Gastrocnemius medialis (tissue), 4 donors: ENCODE measurements around the gene ADAM12. TPM values are rescaled to one million over a fixed set of nuclear protein-coding genes. Genes with fewer than 3 reads are reported as not detected.

Experiments used
- ATAC-seq, 2 donors: fragments of 150-250 bp; one replicate each; pipeline ENCODE4 v1.9.1; 2016
- DNase-seq, 2 donors: peaks; one replicate each; pipeline ENCODE4 v3.0.0-alpha.2; 2019
- H3K27ac ChIP-seq, 4 donors: fragments of 200-600 bp; sonication (generic); 1 replicate in 1 of 4; 2 replicates in 3 of 4; pipeline ENCODE4 v1.5.1; 2016 to 2018; ENCODE audit warnings: mild to moderate bottlenecking in 2 of 4, moderate library complexity in 1 of 4
- H3K27me3 ChIP-seq, 3 donors: fragments of 200-600 bp; sonication (generic) in 2 of 3; 1 replicate in 1 of 3; 2 replicates in 2 of 3; pipeline versions ENCODE4 v1.5.1 to v1.6.0; 2016 to 2019; ENCODE audit warnings: mild to moderate bottlenecking in 1 of 3, moderate library complexity in 1 of 3
- H3K36me3 ChIP-seq, 2 donors: fragments of 200-600 bp; sonication (generic) in 1 of 2; one replicate each; pipeline ENCODE4 v1.5.1; 2017 to 2018
- H3K4me1 ChIP-seq, 2 donors: fragments of 200-600 bp; sonication (generic) in 1 of 2; one replicate each; pipeline ENCODE4 v1.5.1; 2016 to 2017; ENCODE audit warnings: mild to moderate bottlenecking in 2 of 2
- H3K4me3 ChIP-seq, 4 donors: fragments of 200-600 bp; sonication (generic) in 3 of 4; 1 replicate in 1 of 4; 2 replicates in 3 of 4; pipeline ENCODE4 v1.5.1; 2016 to 2019; ENCODE audit warnings: mild to moderate bottlenecking in 2 of 4
- H3K9me3 ChIP-seq, 3 donors: fragments of 200-600 bp; sonication (generic) in 2 of 3; 1 replicate in 1 of 3; 2 replicates in 2 of 3; pipeline ENCODE4 v1.5.1; 2016 to 2019
- POLR2A ChIP-seq, 2 donors: fragments of 450-650 bp; IDR thresholded peaks; one replicate each; pipeline ENCODE4 v1.6.1; 2017; ENCODE audit warnings: antibody characterized with exemption in 2 of 2, mild to moderate bottlenecking in 2 of 2, moderate library complexity in 2 of 2
- in situ Hi-C, 4 donors: fragments of 200-750 bp; cut with MboI; loops; one replicate each; pipeline versions ENCODE4 v1.15.0 to v1.8.0; 2017; ENCODE audit warnings: low sequenced_read_pairs in 4 of 4
- intact Hi-C: fragments of 100-400 bp; cut with DNase I; formaldehyde crosslinking; loops from one replicate; pipeline ENCODE4 v1.15.1; 2023; ENCODE audit warnings: low total_unique reads
- total RNA-seq, 4 donors: library from RNA; depleted of rRNA; stranded (reverse); fragments of >200 nt; gene quantifications; one replicate each; pipeline versions ENCODE4 v1.1.0 to v1.2.3, GENCODE V29; 2016
- TF ChIP-seq, protein P1 (sequence below), 5 experiments: fragments of 450-650 bp in 3 of 5; fragments of 200-600 bp in 2 of 5; sonication (generic) in 2 of 5; IDR thresholded peaks in 4 of 5; conservative IDR thresholded peaks in 1 of 5; 1 replicate in 4 of 5; 2 replicates in 1 of 5; pipeline ENCODE4 v1.5.1; 2016 to 2019; ENCODE audit warnings: antibody characterized with exemption in 5 of 5, mild to moderate bottlenecking in 3 of 5, moderate library complexity in 3 of 5

ADAM12 gene
- total RNA-seq, 4 donors from 2014 or later: 0.10 TPM; not detected in 3

- Histone ChIP-seq H3K9me3 (no peaks in the 10 kb centered on the region), H3K27ac (no peak overlapping the region), H3K4me1 (no peaks in the 10 kb centered on the region), H3K27me3 (no peaks in the 10 kb centered on the region), H3K4me3 (no peak overlapping the region), H3K36me3 (no peaks in the 10 kb centered on the region)
- in situ Hi-C loops: no loop called here
- intact Hi-C loops: no loop called here
- DNase-seq (no peak), ATAC-seq (no peak)
- TF ChIP-seq POLR2A (IDR thresholded peaks at IDR 0.05): no peak
Measured at GRCh38 chr10:126263006-126263676, 125.1 kb downstream of the ADAM12 start.

GRCh38 chr10:126262233-126262838 is 125.9 kb downstream of the ADAM12 start:
- Histone ChIP-seq H3K27me3 (no peaks in the 10 kb centered on the region), H3K36me3 (no peaks in the 10 kb centered on the region), H3K4me3 (no peak overlapping the region), H3K27ac (no peak overlapping the region), H3K9me3 (no peaks in the 10 kb centered on the region), H3K4me1 (no peaks in the 10 kb centered on the region)
- TF ChIP-seq POLR2A (IDR thresholded peaks at IDR 0.05): no peak
- TF ChIP-seq, protein P1, sequence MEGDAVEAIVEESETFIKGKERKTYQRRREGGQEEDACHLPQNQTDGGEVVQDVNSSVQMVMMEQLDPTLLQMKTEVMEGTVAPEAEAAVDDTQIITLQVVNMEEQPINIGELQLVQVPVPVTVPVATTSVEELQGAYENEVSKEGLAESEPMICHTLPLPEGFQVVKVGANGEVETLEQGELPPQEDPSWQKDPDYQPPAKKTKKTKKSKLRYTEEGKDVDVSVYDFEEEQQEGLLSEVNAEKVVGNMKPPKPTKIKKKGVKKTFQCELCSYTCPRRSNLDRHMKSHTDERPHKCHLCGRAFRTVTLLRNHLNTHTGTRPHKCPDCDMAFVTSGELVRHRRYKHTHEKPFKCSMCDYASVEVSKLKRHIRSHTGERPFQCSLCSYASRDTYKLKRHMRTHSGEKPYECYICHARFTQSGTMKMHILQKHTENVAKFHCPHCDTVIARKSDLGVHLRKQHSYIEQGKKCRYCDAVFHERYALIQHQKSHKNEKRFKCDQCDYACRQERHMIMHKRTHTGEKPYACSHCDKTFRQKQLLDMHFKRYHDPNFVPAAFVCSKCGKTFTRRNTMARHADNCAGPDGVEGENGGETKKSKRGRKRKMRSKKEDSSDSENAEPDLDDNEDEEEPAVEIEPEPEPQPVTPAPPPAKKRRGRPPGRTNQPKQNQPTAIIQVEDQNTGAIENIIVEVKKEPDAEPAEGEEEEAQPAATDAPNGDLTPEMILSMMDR (IDR thresholded peaks at IDR 0.05 in 4 of 5, conservative IDR thresholded peaks at IDR 0.05 in 1 of 5): no peak
- intact Hi-C loops: no loop called here
- in situ Hi-C loops: no loop called here
- DNase-seq (no peak), ATAC-seq (peak in 1 of 2 donors; percentile 19)

- no peak overlapping the region for H3K4me3 ChIP-seq
- ATAC-seq: no peak
- DNase-seq: no peak
- no peaks in the 10 kb centered on the region for H3K27me3 ChIP-seq
- no peak for TF ChIP-seq POLR2A (IDR thresholded peaks at IDR 0.05)
- TF ChIP-seq, protein P1 (IDR thresholded peaks at IDR 0.05 in 4 of 5, conservative IDR thresholded peaks at IDR 0.05 in 1 of 5): no peak
- H3K27ac ChIP-seq: no peak overlapping the region
- in situ Hi-C loops (no loop called here), intact Hi-C loops (no loop called here)
- no peaks in the 10 kb centered on the region for H3K4me1 ChIP-seq
- H3K36me3 ChIP-seq: no peaks in the 10 kb centered on the region
- no peaks in the 10 kb centered on the region for H3K9me3 ChIP-seq
Measured at GRCh38 chr10:126259760-126260479, 128.4 kb downstream of the ADAM12 start.

- H3K36me3 ChIP-seq: no peaks in the 10 kb centered on the region
- DNase-seq (no peak), ATAC-seq (no peak)
- no peaks in the 10 kb centered on the region for H3K4me1 ChIP-seq
- H3K27ac ChIP-seq: no peak overlapping the region
- in situ Hi-C loops (no loop called here), intact Hi-C loops (no loop called here)
- TF ChIP-seq, protein P1 (IDR thresholded peaks at IDR 0.05 in 4 of 5, conservative IDR thresholded peaks at IDR 0.05 in 1 of 5): no peak
- no peak for TF ChIP-seq POLR2A (IDR thresholded peaks at IDR 0.05)
- H3K9me3 ChIP-seq: no peaks in the 10 kb centered on the region
- H3K4me3 ChIP-seq: no peak overlapping the region
- no peaks in the 10 kb centered on the region for H3K27me3 ChIP-seq
Measured at GRCh38 chr10:126256864-126257263, 131.4 kb downstream of the ADAM12 start.

GRCh38 chr10:126255313-126255712 is 133.0 kb downstream of the ADAM12 start:
- no peaks in the 10 kb centered on the region for H3K4me1 ChIP-seq
- intact Hi-C loops: no loop called here
- TF ChIP-seq, protein P1 (IDR thresholded peaks at IDR 0.05 in 4 of 5, conservative IDR thresholded peaks at IDR 0.05 in 1 of 5): no peak
- no peak for TF ChIP-seq POLR2A (IDR thresholded peaks at IDR 0.05)
- DNase-seq: no peak
- in situ Hi-C loops: no loop called here
- H3K4me3 ChIP-seq: no peak overlapping the region
- H3K27me3 ChIP-seq: no peaks in the 10 kb centered on the region
- no peak overlapping the region for H3K27ac ChIP-seq
- ATAC-seq: no peak
- no peaks in the 10 kb centered on the region for H3K9me3 ChIP-seq
- no peaks in the 10 kb centered on the region for H3K36me3 ChIP-seq
